T-helper 17 cell (primary cell): ENCODE results near the gene SEC61B. TPM values are rescaled to one million over a fixed set of nuclear protein-coding genes. Genes with fewer than 3 reads are reported as not detected.
A peak's percentile ranks its signal among the peaks of the same experiment; 100 is the strongest.
"Not testable (repeated sequence)": the region's sequence is repeated elsewhere in the genome, so short reads cannot be mapped to it uniquely, and the experiment has no call there.

Experiments used
- ATAC-seq: fragments of 150-1000 bp; cut with Tn5 transposase; 2 replicates; pipeline ENCODE4 v1.10.0; 2021; ENCODE audit warnings: mild to moderate bottlenecking, moderate library complexity
- DNase-seq, 3 donors: peaks; one replicate each; pipeline versions ENCODE4 v3.0.0 to v3.0.0-alpha.2; 2020 to 2021
- H3K9me3 ChIP-seq: one replicate; pipeline ENCODE4 v1.7.0; 2013; ENCODE audit warnings: low read length, mild to moderate bottlenecking; ENCODE audit not compliant: control insufficient read depth, poor library complexity, severe bottlenecking
- H3K27ac Mint-ChIP-seq: one replicate; pipeline ENCODE4 v1.8.0; 2022; ENCODE audit warnings: mild to moderate bottlenecking, moderate library complexity, mixed read lengths
- H3K27me3 Mint-ChIP-seq: one replicate; pipeline ENCODE4 v1.8.0; 2022; ENCODE audit warnings: mixed read lengths
- H3K36me3 Mint-ChIP-seq: one replicate; pipeline ENCODE4 v1.8.0; 2022; ENCODE audit warnings: low read depth, mixed read lengths
- H3K4me1 Mint-ChIP-seq: one replicate; pipeline ENCODE4 v1.8.0; 2022; ENCODE audit warnings: mild to moderate bottlenecking, mixed read lengths
- H3K4me3 Mint-ChIP-seq: one replicate; pipeline ENCODE4 v1.8.0; 2022; ENCODE audit warnings: mild to moderate bottlenecking, moderate library complexity, mixed read lengths
- total RNA-seq, 4 donors: library from RNA in 2 of 4; stranded (reverse) in 2 of 4; gene quantifications; one replicate each; pipeline ENCODE4 v1.2.3 and lab custom pipeline; 2022 to 2026

The SEC61B gene
- total RNA-seq, 2 donors from 2014 or later, result 84.9 to 95.0 TPM

GRCh38 chr9:99235069-99235468 lies 13.0 kb downstream of the SEC61B start:
- DNase-seq (no peak), ATAC-seq (no peak)
- no peak overlapping the region for H3K4me3 Mint-ChIP-seq
- peaks cover 6% of the 10 kb centered on the region for H3K36me3 Mint-ChIP-seq
- H3K27me3 Mint-ChIP-seq, result no peaks in the 10 kb centered on the region
- H3K27ac Mint-ChIP-seq, result no peak overlapping the region
- H3K4me1 Mint-ChIP-seq, result peaks cover 10% of the 10 kb centered on the region
- H3K9me3 ChIP-seq, result no peaks in the 10 kb centered on the region

GRCh38 chr9:99235926-99236634 lies 14.0 kb downstream of the SEC61B start:
- peaks cover 6% of the 10 kb centered on the region for H3K36me3 Mint-ChIP-seq
- H3K9me3 ChIP-seq, result no peaks in the 10 kb centered on the region
- H3K27ac Mint-ChIP-seq, result no peak overlapping the region
- no peak for DNase-seq
- no peaks in the 10 kb centered on the region for H3K27me3 Mint-ChIP-seq
- no peak overlapping the region for H3K4me3 Mint-ChIP-seq
- peak; percentile 84 for ATAC-seq
- peaks cover 10% of the 10 kb centered on the region for H3K4me1 Mint-ChIP-seq

- H3K4me1 Mint-ChIP-seq, result peaks cover 10% of the 10 kb centered on the region
- no peak overlapping the region for H3K4me3 Mint-ChIP-seq
- H3K9me3 ChIP-seq, result no peaks in the 10 kb centered on the region
- no peak overlapping the region for H3K27ac Mint-ChIP-seq
- no peak for ATAC-seq
- DNase-seq, result no peak
- no peaks in the 10 kb centered on the region for H3K27me3 Mint-ChIP-seq
- H3K36me3 Mint-ChIP-seq, result peaks cover 4% of the 10 kb centered on the region
Observed at GRCh38 chr9:99237356-99237755, 15.3 kb downstream of the SEC61B start.

- not testable (repeated sequence) for H3K27me3 Mint-ChIP-seq, H3K4me3 Mint-ChIP-seq, H3K36me3 Mint-ChIP-seq, H3K27ac Mint-ChIP-seq, H3K9me3 ChIP-seq, DNase-seq, ATAC-seq, H3K4me1 Mint-ChIP-seq
Observed at GRCh38 chr9:99237849-99238248, 15.8 kb downstream of the SEC61B start.

GRCh38 chr9:99238331-99238730 lies 16.2 kb downstream of the SEC61B start:
- Mint-ChIP-seq H3K4me3 (no peak overlapping the region), H3K27me3 (no peaks in the 10 kb centered on the region), H3K36me3 (peaks cover 1% of the 10 kb centered on the region), H3K4me1 (peaks cover 7% of the 10 kb centered on the region), H3K27ac (no peak overlapping the region)
- ATAC-seq, result no peak
- no peak for DNase-seq
- H3K9me3 ChIP-seq, result no peaks in the 10 kb centered on the region

DNA sequence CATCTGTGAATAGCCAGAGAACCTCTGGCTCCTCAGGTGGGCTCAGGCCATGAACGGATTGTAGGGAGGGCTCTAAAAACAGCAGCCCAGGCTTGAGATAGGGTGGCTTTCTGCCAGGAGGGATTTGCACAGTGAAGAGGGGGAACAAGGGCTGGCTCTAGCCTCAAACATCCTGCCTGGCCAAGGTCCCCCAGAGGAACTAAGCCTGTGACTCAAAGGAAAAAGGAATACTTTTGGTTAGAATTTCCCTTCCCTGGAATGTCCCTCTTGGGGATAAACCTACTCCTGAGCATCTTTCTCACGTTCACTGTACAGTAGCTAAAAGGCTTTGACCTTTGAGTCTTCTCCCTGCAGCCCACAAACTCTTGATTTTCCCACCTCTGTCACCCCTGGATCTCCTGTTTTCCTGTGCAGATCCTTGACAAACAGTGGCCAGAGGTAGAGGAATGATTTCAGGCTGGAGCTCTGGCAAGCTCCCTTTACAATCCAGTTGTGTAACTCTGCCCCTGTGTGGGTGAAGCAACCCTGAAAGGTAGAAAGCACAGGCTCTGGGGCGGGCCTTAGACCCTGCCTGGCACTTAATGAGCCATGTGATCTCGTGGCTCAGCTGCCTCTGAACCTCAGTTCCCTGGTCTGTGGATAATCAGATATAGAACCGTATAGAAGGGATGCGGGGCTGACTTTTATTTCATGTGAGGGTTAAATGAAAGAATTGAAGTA lies 17.4 kb downstream of the SEC61B start:
- Mint-ChIP-seq H3K4me1 (peaks cover 5% of the 10 kb centered on the region), H3K27ac (peak overlapping the region; percentile 54), H3K27me3 (no peaks in the 10 kb centered on the region), H3K36me3 (peaks cover under 1% of the 10 kb centered on the region), H3K4me3 (no peak overlapping the region)
- no peaks in the 10 kb centered on the region for H3K9me3 ChIP-seq
- DNase-seq (no peak), ATAC-seq (no peak)

- Mint-ChIP-seq H3K27me3 (no peaks in the 10 kb centered on the region), H3K27ac (no peak overlapping the region), H3K4me1 (peaks cover 5% of the 10 kb centered on the region), H3K36me3 (peaks cover 5% of the 10 kb centered on the region), H3K4me3 (no peak overlapping the region)
- no peak for DNase-seq
- ATAC-seq, result no peak
- no peaks in the 10 kb centered on the region for H3K9me3 ChIP-seq
Observed at GRCh38 chr9:99241106-99241505, 19.0 kb downstream of the SEC61B start.

GRCh38 chr9:99244344-99245260 lies 22.5 kb downstream of the SEC61B start:
- no peak overlapping the region for H3K4me3 Mint-ChIP-seq
- H3K9me3 ChIP-seq, result no peaks in the 10 kb centered on the region
- no peaks in the 10 kb centered on the region for H3K27me3 Mint-ChIP-seq
- DNase-seq (no peak), ATAC-seq (no peak)
- peaks cover 5% of the 10 kb centered on the region for H3K36me3 Mint-ChIP-seq
- peak overlapping the region; percentile 62 for H3K27ac Mint-ChIP-seq
- peaks cover 5% of the 10 kb centered on the region for H3K4me1 Mint-ChIP-seq

GRCh38 chr9:99249619-99250018 lies 27.5 kb downstream of the SEC61B start:
- peaks cover 16% of the 10 kb centered on the region for H3K4me1 Mint-ChIP-seq
- H3K27me3 Mint-ChIP-seq, result no peaks in the 10 kb centered on the region
- H3K4me3 Mint-ChIP-seq, result no peak overlapping the region
- ATAC-seq, result no peak
- H3K36me3 Mint-ChIP-seq, result peaks cover 3% of the 10 kb centered on the region
- no peak for DNase-seq
- no peak overlapping the region for H3K27ac Mint-ChIP-seq
- H3K9me3 ChIP-seq, result no peaks in the 10 kb centered on the region

GRCh38 chr9:99251157-99251556 lies 29.1 kb downstream of the SEC61B start:
- ATAC-seq (no peak), DNase-seq (no peak)
- H3K27ac Mint-ChIP-seq, result no peak overlapping the region
- H3K4me3 Mint-ChIP-seq, result no peak overlapping the region
- no peaks in the 10 kb centered on the region for H3K27me3 Mint-ChIP-seq
- H3K9me3 ChIP-seq, result no peaks in the 10 kb centered on the region
- H3K4me1 Mint-ChIP-seq, result peaks cover 12% of the 10 kb centered on the region
- no peaks in the 10 kb centered on the region for H3K36me3 Mint-ChIP-seq

GRCh38 chr9:99253134-99253533 lies 31.1 kb downstream of the SEC61B start:
- peak overlapping the region; percentile 84 for H3K27ac Mint-ChIP-seq
- H3K4me3 Mint-ChIP-seq, result peak overlapping the region; percentile 74

GRCh38 chr9:99253772-99254431 lies 31.8 kb downstream of the SEC61B start:
- peaks cover 12% of the 10 kb centered on the region for H3K4me1 Mint-ChIP-seq
- peak overlapping the region; percentile 74 for H3K4me3 Mint-ChIP-seq

More at GRCh38 chr9:99253134-99253533, 31.1 kb downstream of the SEC61B start:
- H3K27me3 Mint-ChIP-seq, result no peaks in the 10 kb centered on the region
- H3K9me3 ChIP-seq, result no peaks in the 10 kb centered on the region
- no peaks in the 10 kb centered on the region for H3K36me3 Mint-ChIP-seq
- ATAC-seq (no peak), DNase-seq (no peak)
- H3K4me1 Mint-ChIP-seq, result peaks cover 12% of the 10 kb centered on the region

More at GRCh38 chr9:99253772-99254431, 31.8 kb downstream of the SEC61B start:
- Mint-ChIP-seq H3K27ac (peak overlapping the region; percentile 84), H3K27me3 (no peaks in the 10 kb centered on the region), H3K36me3 (no peaks in the 10 kb centered on the region)
- DNase-seq (peak; percentile 22 to 27 (median 22)), ATAC-seq (peak; percentile 88)
- H3K9me3 ChIP-seq, result no peaks in the 10 kb centered on the region
